ENCODE results near the gene HERPUD1.
"Not testable (repeated sequence)": the region's sequence is repeated elsewhere in the genome, so short reads cannot be mapped to it uniquely, and the experiment has no call there.

The HERPUD1 gene

GRCh38 chr16:56931892-56932720 lies at the start of gene HERPUD1:
HERPUD1 (plus strand) TSS chr16:56932142; CDS start chr16:56932245, 103 bp downstream.
- no peak for FAIRE-seq

GRCh38 chr16:56883586-56883985 lies 48.4 kb upstream of the HERPUD1 start:
- no peak for TF ChIP-seq CTCF (IDR thresholded peaks at IDR 0.05; ENCODE audit: insufficient read depth, missing control alignments)
- DNase-seq (ENCODE audit: insufficient read length, low spot score) = no peak
- no peak for FAIRE-seq

More at GRCh38 chr16:56931892-56932720, at the start of gene HERPUD1:
- TF ChIP-seq CTCF (IDR thresholded peaks at IDR 0.05; ENCODE audit: insufficient read depth, missing control alignments) = no peak
- peak; percentile 79 for DNase-seq (ENCODE audit: insufficient read length, low spot score)

GRCh38 chr16:56884026-56884582 lies 47.8 kb upstream of the HERPUD1 start:
- FAIRE-seq (no peak), DNase-seq (ENCODE audit: insufficient read length, low spot score) (no peak)
- TF ChIP-seq CTCF (IDR thresholded peaks at IDR 0.05; ENCODE audit: insufficient read depth, missing control alignments) = no peak

GRCh38 chr16:56884929-56885328 lies 47.0 kb upstream of the HERPUD1 start:
- FAIRE-seq; DNase-seq (ENCODE audit: insufficient read length, low spot score): not testable (repeated sequence)

- FAIRE-seq = no peak
- TF ChIP-seq CTCF (IDR thresholded peaks at IDR 0.05; ENCODE audit: insufficient read depth, missing control alignments) = no peak
- no peak for DNase-seq (ENCODE audit: insufficient read length, low spot score)
Measured at GRCh38 chr16:56885446-56886162, 46.3 kb upstream of the HERPUD1 start.

- DNase-seq (ENCODE audit: insufficient read length, low spot score) = no peak
- FAIRE-seq = no peak
- no peak for TF ChIP-seq CTCF (IDR thresholded peaks at IDR 0.05; ENCODE audit: insufficient read depth, missing control alignments)
Measured at GRCh38 chr16:56886296-56886695, 45.6 kb upstream of the HERPUD1 start.

GRCh38 chr16:56886826-56887225 lies 45.1 kb upstream of the HERPUD1 start:
- no peak for TF ChIP-seq CTCF (IDR thresholded peaks at IDR 0.05; ENCODE audit: insufficient read depth, missing control alignments)
- DNase-seq (ENCODE audit: insufficient read length, low spot score) (no peak), FAIRE-seq (no peak)

Measured in D721Med (cell line).